Aorta (tissue), 5 donors: ENCODE data around the gene TFAP2C. TPM values are rescaled to one million over a fixed set of nuclear protein-coding genes. Genes with fewer than 3 reads are reported as not detected.

Source experiments
- ATAC-seq: fragments of 200-7000 bp; cut with Tn5 transposase; one replicate; pipeline ENCODE4 v1.9.1; 2022; ENCODE audit warnings: moderate library complexity; ENCODE audit not compliant: low FRiP score
- DNase-seq, 2 donors: peaks; one replicate each; pipeline ENCODE4 v3.0.0-alpha.2; 2020
- H3K27ac ChIP-seq, 2 donors: one replicate each; pipeline ENCODE4 v1.5.1; 2013; ENCODE audit warnings: low read length in 2 of 2, mild to moderate bottlenecking in 2 of 2, moderate library complexity in 2 of 2, control low read depth in 1 of 2, inconsistent platforms in 1 of 2, low read depth in 1 of 2
- H3K27me3 ChIP-seq, 2 donors: one replicate each; pipeline ENCODE4 v1.6.1; 2013; ENCODE audit warnings: control low read depth in 1 of 2, low read length in 1 of 2, mild to moderate bottlenecking in 1 of 2, moderate library complexity in 1 of 2; ENCODE audit not compliant: insufficient read depth in 2 of 2, control insufficient read depth in 1 of 2
- H3K36me3 ChIP-seq, 2 donors: one replicate each; pipeline ENCODE4 v1.6.1; 2013; ENCODE audit warnings: control low read depth in 1 of 2, low read length in 1 of 2, mild to moderate bottlenecking in 1 of 2; ENCODE audit not compliant: insufficient read depth in 2 of 2, control insufficient read depth in 1 of 2
- H3K4me1 ChIP-seq, 2 donors: one replicate each; pipeline ENCODE4 v1.6.1; 2013; ENCODE audit warnings: low read length in 2 of 2, control low read depth in 1 of 2, mild to moderate bottlenecking in 1 of 2, moderate library complexity in 1 of 2; ENCODE audit not compliant: insufficient read depth in 2 of 2, control insufficient read depth in 1 of 2
- H3K4me3 ChIP-seq, 2 donors: one replicate each; pipeline ENCODE4 v1.5.1; 2013; ENCODE audit warnings: low read length in 2 of 2, control low read depth in 1 of 2, mild to moderate bottlenecking in 1 of 2
- H3K9me3 ChIP-seq: one replicate; pipeline ENCODE4 v1.6.1; 2013; ENCODE audit warnings: mild to moderate bottlenecking, low read length; ENCODE audit not compliant: control insufficient read depth
- WGBS, 2 donors: extraction: QIAGEN DNeasy Blood & Tissue Kit; methylation state at CpG; one replicate each; pipeline ENCODE4 v1.1.7; 2013; 5-methylcytosine and 5-hydroxymethylcytosine counted together
- intact Hi-C, 2 donors: fragments of 100-400 bp; cut with DNase I; formaldehyde crosslinking; loops; one replicate each; pipeline versions ENCODE4 v1.14.2 to v1.15.0; 2022
- long read RNA-seq, 2 donors: library from polyadenylated mRNA; unstranded; transcript quantifications; one replicate each; pipeline ENCODE4 v2.0.0, GENCODE V29; 2020 to 2021
- polyA plus RNA-seq, 2 donors: library from polyadenylated mRNA; stranded (reverse); fragments of 200-250 nt; gene quantifications; one replicate each; pipeline ENCODE4 v1.2.3, GENCODE V29; 2013
- total RNA-seq, 2 donors: library from RNA; stranded (reverse); fragmentation: NEBNext Ultra II Directional; extraction: Animal tissue kit (Norgen Biotek cat#: 25700); gene quantifications; one replicate each; pipeline ENCODE4 v1.2.1, GENCODE V29; 2021
- donor health status: healthy with polysubstance abuse.
- donor health status: Bipolar disorder and iron deficiency.
- donor health status: DM: no; HTN: no; CAD: no.
- donor health status: DM: no; HTN: no; CAD: no.
- donor health status: DM: yes; HTN: yes; CAD: no.

TFAP2C gene
- total RNA-seq: under 1 TPM; 0.39 to 0.54 TPM
- polyA plus RNA-seq: not detected
- long read RNA-seq, donor 1: 0 reads
- long read RNA-seq, donor 2, partial matches to known transcripts: 0 of 1 reads
- long read RNA-seq, donor 2, other reads (novel, unspliced or antisense): 1 of 1 reads

- peak; percentile 74 to 81 for DNase-seq
- Histone ChIP-seq H3K36me3 (no peaks in the 10 kb centered on the region), H3K27ac (no peak within 1 kb of the TSS), H3K4me1 (no peaks in the 10 kb centered on the region), H3K9me3 (no peaks in the 10 kb centered on the region), H3K4me3 (peak within 1 kb of the TSS; percentile 0 to 34), H3K27me3 (peaks cover 0 to 6% of the 10 kb centered on the region in 2 donors)
- peak; percentile 47 for ATAC-seq
- 1% methylated on average over 51 to 62 of the region's 62 CpGs for WGBS, 2 donors
- intact Hi-C loops: no loop called here
Measured at GRCh38 chr20:56628873-56629463, at the start of gene TFAP2C. Gene TFAP2C (plus strand): TSS chr20:56629306. CDS start chr20:56629545, 239 bp downstream.

GRCh38 chr20:56580226-56580625, 48.9 kb upstream of the TFAP2C start:
- intact Hi-C loops: no loop called here
- 79 to 84% methylated on average over 12 of the region's 12 CpGs for WGBS, 2 donors
- peak in 1 of 2 donors; percentile 55 for DNase-seq
- Histone ChIP-seq H3K36me3 (no peaks in the 10 kb centered on the region), H3K27ac (no peak overlapping the region), H3K9me3 (no peaks in the 10 kb centered on the region), H3K4me3 (no peak overlapping the region), H3K27me3 (no peaks in the 10 kb centered on the region), H3K4me1 (no peaks in the 10 kb centered on the region)
- no peak for ATAC-seq

GRCh38 chr20:56581701-56582100, 47.4 kb upstream of the TFAP2C start:
- intact Hi-C loops: no loop called here
- ATAC-seq: no peak
- Histone ChIP-seq H3K27me3 (no peaks in the 10 kb centered on the region), H3K36me3 (no peaks in the 10 kb centered on the region), H3K27ac (no peak overlapping the region), H3K9me3 (no peaks in the 10 kb centered on the region), H3K4me1 (no peaks in the 10 kb centered on the region), H3K4me3 (no peak overlapping the region)
- peak in 1 of 2 donors; percentile 4 for DNase-seq
- 49 to 56% methylated on average over 2 of the region's 2 CpGs for WGBS, 2 donors

DNA sequence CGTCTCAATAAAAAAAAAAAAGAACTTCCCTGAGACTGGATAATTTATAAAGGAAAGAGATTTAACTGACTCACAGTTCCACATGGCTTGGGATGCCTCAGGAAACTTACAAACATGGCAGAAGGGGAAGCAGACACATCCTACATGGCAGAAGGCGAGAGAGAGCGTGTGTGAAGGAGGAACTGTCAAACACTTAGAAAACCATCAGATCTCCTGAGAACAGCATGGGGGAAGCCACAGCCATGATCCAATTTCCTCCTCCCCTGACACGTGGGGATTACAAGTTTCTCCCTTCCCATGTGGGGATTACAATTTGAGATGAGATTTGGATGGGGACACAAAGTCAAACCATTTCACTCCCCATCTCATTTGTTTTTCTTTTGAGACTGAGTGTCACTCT, 46.6 kb upstream of the TFAP2C start:
- no peak for ATAC-seq
- intact Hi-C loops: no loop called here
- WGBS, 2 donors: 61 to 63% methylated on average over 4 of the region's 4 CpGs
- Histone ChIP-seq H3K27me3 (no peaks in the 10 kb centered on the region), H3K27ac (no peak overlapping the region), H3K36me3 (no peaks in the 10 kb centered on the region), H3K4me1 (no peaks in the 10 kb centered on the region), H3K9me3 (no peaks in the 10 kb centered on the region), H3K4me3 (no peak overlapping the region)
- peak in 1 of 2 donors; percentile 4 for DNase-seq

DNA sequence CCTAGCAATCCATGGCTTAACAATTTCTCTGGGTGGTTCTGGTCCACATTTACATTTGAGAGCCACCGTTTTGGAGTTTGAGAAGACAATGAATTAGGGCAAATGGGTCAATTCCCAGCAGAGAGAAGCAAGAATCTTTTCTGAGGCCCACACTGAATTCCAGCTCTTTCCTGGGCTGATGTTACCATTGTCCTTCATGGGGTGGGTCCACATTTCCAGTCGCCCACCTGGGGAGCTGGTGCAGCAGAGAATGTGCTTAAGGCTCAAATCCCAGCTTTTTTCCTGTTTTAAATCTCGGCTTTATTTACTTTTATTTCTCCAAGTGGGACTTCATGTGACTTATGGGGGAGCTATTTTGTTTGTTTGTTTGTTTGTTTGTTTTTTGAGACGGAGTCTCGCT, 44.2 kb upstream of the TFAP2C start:
- ATAC-seq (no peak), DNase-seq (peak in 1 of 2 donors; percentile 7)
- intact Hi-C loops: no loop called here
- peaks cover 2% of the 10 kb centered on the region for H3K9me3 ChIP-seq
- WGBS, 2 donors: 78 to 81% methylated on average over 5 of the region's 5 CpGs
- H3K27me3 ChIP-seq: no peaks in the 10 kb centered on the region
- H3K4me3 ChIP-seq: no peak overlapping the region
- H3K36me3 ChIP-seq: no peaks in the 10 kb centered on the region
- no peak overlapping the region for H3K27ac ChIP-seq
- no peaks in the 10 kb centered on the region for H3K4me1 ChIP-seq

DNA sequence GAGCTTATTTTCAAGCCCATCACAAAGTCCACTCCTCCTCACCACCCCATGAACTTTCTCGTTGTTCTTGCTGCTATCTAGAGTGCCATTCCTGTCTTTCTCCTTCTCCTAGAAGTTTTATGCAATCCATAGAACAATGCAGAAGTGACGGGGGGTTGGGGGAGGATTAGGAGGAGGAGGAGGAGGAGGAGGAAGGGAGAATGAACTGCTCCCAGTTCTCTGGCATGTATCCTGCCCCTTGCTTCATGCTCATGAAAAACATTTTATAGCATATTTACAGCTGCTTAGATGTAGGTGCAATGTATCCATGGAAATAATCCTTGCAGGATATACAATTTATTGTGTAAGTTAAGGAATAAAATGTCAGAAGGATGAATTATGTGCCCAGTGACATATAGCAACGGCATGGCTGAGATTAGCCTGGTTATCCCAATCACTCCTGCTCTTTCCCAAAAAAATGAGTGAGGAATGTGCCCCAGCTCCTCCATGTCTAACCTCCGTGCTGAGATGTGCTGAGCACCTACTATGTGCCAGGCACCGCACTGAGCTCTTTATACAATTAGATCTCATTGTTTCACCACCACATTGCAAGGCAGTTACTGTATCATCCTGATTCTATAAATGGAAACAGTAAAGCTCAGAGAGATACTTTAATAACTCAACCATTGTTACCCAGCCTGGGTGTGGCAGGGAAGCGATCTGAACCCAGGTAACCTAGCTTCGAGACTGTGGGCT, 41.6 kb upstream of the TFAP2C start:
- 45 to 46% methylated on average over 7 of the region's 7 CpGs for WGBS, 2 donors
- intact Hi-C loops: no loop called here
- H3K4me1 ChIP-seq: no peaks in the 10 kb centered on the region
- no peaks in the 10 kb centered on the region for H3K27me3 ChIP-seq
- H3K27ac ChIP-seq: no peak overlapping the region
- H3K4me3 ChIP-seq: no peak overlapping the region
- DNase-seq (peak in 1 of 2 donors; percentile 3), ATAC-seq (no peak)
- H3K9me3 ChIP-seq: peaks cover 2% of the 10 kb centered on the region
- H3K36me3 ChIP-seq: no peaks in the 10 kb centered on the region

DNA sequence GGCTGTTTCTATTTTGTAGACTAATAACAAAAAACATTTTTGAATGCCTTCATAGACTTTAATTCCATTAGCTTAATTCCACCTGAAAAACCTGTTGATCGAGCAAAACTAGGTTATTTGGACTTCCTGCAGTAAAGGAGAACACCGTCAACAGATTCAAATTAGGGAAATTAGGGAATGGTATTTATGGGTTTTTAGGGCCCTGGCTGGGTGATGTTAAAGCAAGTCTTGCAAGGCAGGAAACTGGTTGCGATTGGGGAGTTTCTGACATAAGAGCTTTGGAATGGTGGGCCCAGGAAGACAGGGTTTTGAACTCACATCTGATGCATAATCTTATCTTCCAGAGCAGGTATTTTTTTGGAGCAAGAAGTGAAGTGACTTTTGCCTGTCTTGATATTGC, 40.1 kb upstream of the TFAP2C start:
- no peaks in the 10 kb centered on the region for H3K27me3 ChIP-seq
- peaks cover 2% of the 10 kb centered on the region for H3K9me3 ChIP-seq
- H3K4me3 ChIP-seq: no peak overlapping the region
- no peaks in the 10 kb centered on the region for H3K36me3 ChIP-seq
- ATAC-seq (no peak), DNase-seq (no peak)
- no peaks in the 10 kb centered on the region for H3K4me1 ChIP-seq
- intact Hi-C loops: no loop called here
- WGBS, 2 donors: 75 to 76% methylated on average over 3 of the region's 3 CpGs
- H3K27ac ChIP-seq: no peak overlapping the region

DNA sequence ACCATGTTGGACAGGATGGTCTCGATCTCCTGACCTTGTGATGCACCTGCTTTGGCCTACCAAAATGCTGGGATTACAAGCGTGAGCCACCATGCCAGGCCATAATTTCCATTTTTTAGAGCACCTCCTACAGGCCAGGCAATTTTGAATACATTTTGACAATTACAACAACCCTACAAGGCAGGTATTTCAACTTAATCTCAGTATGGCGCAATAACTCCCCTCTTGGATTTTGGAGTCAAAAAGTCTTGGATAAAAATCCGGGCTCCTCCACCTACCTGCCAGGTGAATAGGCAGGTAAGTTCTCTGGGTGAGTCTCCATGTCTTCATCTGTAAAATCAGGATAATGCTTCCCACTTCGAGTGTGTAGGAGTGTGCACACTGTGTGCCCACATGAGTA, 39.5 kb upstream of the TFAP2C start:
- intact Hi-C loops: no loop called here
- 84 to 87% methylated on average over 5 of the region's 5 CpGs for WGBS, 2 donors

GRCh38 chr20:56590888-56591287, 38.2 kb upstream of the TFAP2C start:
- no peaks in the 10 kb centered on the region for H3K4me1 ChIP-seq
- peak in 1 of 2 donors; percentile 21 for DNase-seq
- H3K27ac ChIP-seq: no peak overlapping the region
- no peak overlapping the region for H3K4me3 ChIP-seq
- peaks cover 2% of the 10 kb centered on the region for H3K9me3 ChIP-seq
- ATAC-seq: no peak
- H3K36me3 ChIP-seq: no peaks in the 10 kb centered on the region
- no peaks in the 10 kb centered on the region for H3K27me3 ChIP-seq
- 53 to 57% methylated on average over 6 of the region's 6 CpGs for WGBS, 2 donors
- intact Hi-C loops: no loop called here

More for the DNA sequence above, 39.5 kb upstream of the TFAP2C start:
- Histone ChIP-seq H3K36me3 (no peaks in the 10 kb centered on the region), H3K4me3 (no peak overlapping the region), H3K9me3 (peaks cover 2% of the 10 kb centered on the region), H3K27ac (no peak overlapping the region), H3K27me3 (no peaks in the 10 kb centered on the region), H3K4me1 (no peaks in the 10 kb centered on the region)
- DNase-seq: no peak
- no peak for ATAC-seq
